Ascending aorta (tissue), 2 donors: ENCODE measurements around the gene TRIM77. TPM values are rescaled to one million over a fixed set of nuclear protein-coding genes. Genes with fewer than 3 reads are reported as not detected.
"Not testable (repeated sequence)": the region's sequence is repeated elsewhere in the genome, so short reads cannot be mapped to it uniquely, and the experiment has no call there.

Source experiments
- DNase-seq, 2 donors: peaks; one replicate each; pipeline ENCODE4 v3.0.0-alpha.2; 2019; ENCODE audit warnings: low spot score in 2 of 2
- H3K27ac ChIP-seq, 2 donors: fragments of 200-600 bp; sonication (generic); one replicate each; pipeline ENCODE4 v1.5.1; 2016 to 2017; ENCODE audit warnings: mild to moderate bottlenecking in 1 of 2
- H3K27me3 ChIP-seq: fragments of 200-600 bp; sonication (generic); one replicate; pipeline ENCODE4 v1.5.1; 2017
- H3K36me3 ChIP-seq, 2 donors: fragments of 200-600 bp; sonication (generic); one replicate each; pipeline ENCODE4 v1.5.1; 2016
- H3K4me1 ChIP-seq, 2 donors: fragments of 200-600 bp; sonication (generic); one replicate each; pipeline ENCODE4 v1.5.1; 2016 to 2017; ENCODE audit warnings: mild to moderate bottlenecking in 1 of 2
- H3K4me3 ChIP-seq, 2 donors: fragments of 200-600 bp; sonication (generic); one replicate each; pipeline ENCODE4 v1.5.1; 2016 to 2017; ENCODE audit warnings: mild to moderate bottlenecking in 1 of 2
- H3K9me3 ChIP-seq, 2 donors: fragments of 200-600 bp; sonication (generic); one replicate each; pipeline ENCODE4 v1.5.1; 2016
- intact Hi-C: fragments of 100-400 bp; cut with DNase I; formaldehyde crosslinking; loops from one replicate; pipeline ENCODE4 v1.15.1; 2023
- total RNA-seq: library from RNA; depleted of rRNA; stranded (reverse); fragments of >200 nt; gene quantifications from one replicate; pipeline ENCODE4 v1.1.0, GENCODE V29; 2016
- TF ChIP-seq, protein P1 (sequence below), 3 experiments: fragments of 200-600 bp in 2 of 3; fragments of 450-650 bp in 1 of 3; sonication (generic) in 2 of 3; IDR thresholded peaks; one replicate each; pipeline ENCODE4 v1.5.1; 2016 to 2019; ENCODE audit warnings: antibody characterized with exemption in 3 of 3, mild to moderate bottlenecking in 1 of 3, moderate library complexity in 1 of 3

The TRIM77 gene, protein sequence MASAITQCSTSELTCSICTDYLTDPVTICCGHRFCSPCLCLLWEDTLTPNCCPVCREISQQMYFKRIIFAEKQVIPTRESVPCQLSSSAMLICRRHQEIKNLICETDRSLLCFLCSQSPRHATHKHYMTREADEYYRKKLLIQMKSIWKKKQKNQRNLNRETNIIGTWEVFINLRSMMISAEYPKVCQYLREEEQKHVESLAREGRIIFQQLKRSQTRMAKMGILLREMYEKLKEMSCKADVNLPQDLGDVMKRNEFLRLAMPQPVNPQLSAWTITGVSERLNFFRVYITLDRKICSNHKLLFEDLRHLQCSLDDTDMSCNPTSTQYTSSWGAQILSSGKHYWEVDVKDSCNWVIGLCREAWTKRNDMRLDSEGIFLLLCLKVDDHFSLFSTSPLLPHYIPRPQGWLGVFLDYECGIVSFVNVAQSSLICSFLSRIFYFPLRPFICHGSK
- total RNA-seq, result not detected

DNA sequence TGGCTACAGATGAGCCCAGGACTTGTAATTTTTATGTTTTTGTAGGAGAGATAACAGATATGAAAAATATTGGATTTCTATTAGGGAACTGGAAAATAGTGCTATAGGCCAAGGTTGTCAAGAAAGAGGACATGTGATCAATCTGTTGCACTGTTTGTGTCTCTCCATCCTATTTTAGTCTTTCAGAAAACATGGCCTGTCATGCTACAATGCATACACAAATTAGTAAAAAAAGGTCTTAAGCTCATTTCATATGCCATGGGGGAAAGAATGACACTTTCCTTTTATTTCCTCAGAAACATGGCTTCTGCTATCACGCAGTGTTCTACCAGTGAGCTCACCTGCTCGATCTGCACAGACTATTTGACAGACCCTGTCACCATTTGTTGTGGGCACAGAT is at the start of gene TRIM77:
TRIM77 (plus strand) TSS at position 301 of the 400 bp plus-strand sequence; CDS start at position 301, 0 bp downstream.
- H3K36me3 ChIP-seq, intact Hi-C loops, H3K4me3 ChIP-seq, H3K27ac ChIP-seq, DNase-seq, H3K27me3 ChIP-seq, H3K4me1 ChIP-seq, H3K9me3 ChIP-seq: not testable (repeated sequence)

DNA sequence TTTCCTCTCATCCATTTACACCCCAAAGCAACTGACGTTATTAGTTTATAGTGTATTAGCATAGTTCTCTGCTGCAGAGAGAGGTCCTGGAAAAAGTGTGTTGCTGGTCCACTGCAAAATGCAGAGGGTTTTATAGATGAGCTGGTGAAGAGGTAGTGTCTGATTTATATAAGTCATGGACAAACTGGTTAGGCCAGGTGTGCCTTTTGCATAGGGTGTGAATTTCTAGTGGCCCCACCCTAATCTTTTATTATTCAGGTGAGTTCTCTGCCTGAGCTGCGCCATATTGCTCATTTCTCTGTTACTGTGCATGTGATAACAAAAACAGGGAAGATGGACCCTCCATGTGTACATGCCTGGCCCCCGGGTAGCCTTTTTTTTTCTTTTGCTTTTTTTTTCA is 43.1 kb upstream of the TRIM77 start:
- no peak for DNase-seq
- H3K27me3 ChIP-seq, result no peaks in the 10 kb centered on the region
- no peaks in the 10 kb centered on the region for H3K9me3 ChIP-seq
- H3K4me1 ChIP-seq, result no peaks in the 10 kb centered on the region
- no peaks in the 10 kb centered on the region for H3K36me3 ChIP-seq
- H3K4me3 ChIP-seq, result no peak overlapping the region
- TF ChIP-seq, protein P1, sequence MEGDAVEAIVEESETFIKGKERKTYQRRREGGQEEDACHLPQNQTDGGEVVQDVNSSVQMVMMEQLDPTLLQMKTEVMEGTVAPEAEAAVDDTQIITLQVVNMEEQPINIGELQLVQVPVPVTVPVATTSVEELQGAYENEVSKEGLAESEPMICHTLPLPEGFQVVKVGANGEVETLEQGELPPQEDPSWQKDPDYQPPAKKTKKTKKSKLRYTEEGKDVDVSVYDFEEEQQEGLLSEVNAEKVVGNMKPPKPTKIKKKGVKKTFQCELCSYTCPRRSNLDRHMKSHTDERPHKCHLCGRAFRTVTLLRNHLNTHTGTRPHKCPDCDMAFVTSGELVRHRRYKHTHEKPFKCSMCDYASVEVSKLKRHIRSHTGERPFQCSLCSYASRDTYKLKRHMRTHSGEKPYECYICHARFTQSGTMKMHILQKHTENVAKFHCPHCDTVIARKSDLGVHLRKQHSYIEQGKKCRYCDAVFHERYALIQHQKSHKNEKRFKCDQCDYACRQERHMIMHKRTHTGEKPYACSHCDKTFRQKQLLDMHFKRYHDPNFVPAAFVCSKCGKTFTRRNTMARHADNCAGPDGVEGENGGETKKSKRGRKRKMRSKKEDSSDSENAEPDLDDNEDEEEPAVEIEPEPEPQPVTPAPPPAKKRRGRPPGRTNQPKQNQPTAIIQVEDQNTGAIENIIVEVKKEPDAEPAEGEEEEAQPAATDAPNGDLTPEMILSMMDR (IDR thresholded peaks at IDR 0.05), result no peak
- no peak overlapping the region for H3K27ac ChIP-seq
- intact Hi-C loops, result no loop called here

DNA sequence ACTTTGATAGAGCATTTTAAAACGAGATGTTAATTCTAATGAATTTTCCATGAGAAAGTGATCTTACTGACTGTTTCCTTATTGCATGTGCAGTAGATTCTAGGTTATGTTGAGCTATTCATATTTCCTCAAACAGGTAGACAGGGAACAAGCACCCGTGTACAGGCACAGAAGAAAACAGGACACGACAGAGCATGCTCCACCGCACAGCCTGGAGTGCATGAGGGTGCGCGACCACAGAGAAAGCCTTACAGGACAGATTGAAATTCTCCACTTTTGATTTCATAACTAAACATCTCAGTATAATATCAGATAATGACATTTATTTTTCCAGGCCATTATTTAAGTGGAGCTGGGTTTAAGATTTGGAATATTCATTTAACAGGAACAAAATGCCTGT is 41.9 kb upstream of the TRIM77 start:
- H3K4me3 ChIP-seq, DNase-seq, H3K27me3 ChIP-seq, H3K36me3 ChIP-seq, H3K9me3 ChIP-seq, intact Hi-C loops, H3K4me1 ChIP-seq, H3K27ac ChIP-seq: not testable (repeated sequence)

DNA sequence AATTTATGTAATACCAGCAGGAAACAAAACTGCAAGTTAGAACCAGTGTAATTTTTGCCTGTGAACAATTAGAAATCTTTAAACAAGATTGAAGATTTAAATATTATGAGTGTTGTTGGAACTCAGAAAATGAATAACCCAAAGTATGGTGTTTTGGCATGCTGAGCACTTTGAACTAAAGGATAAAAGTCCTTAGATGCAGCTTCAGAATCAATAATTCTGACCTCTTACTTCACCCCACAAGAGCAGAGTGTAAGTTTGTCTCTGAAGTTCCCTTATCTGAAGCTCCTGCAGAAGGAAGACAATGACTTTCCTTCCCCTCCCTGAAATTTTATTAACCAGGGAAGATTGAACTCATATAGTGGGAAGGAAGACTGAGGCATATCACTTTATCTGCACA is 40.5 kb upstream of the TRIM77 start:
- H3K9me3 ChIP-seq, H3K4me3 ChIP-seq, DNase-seq, H3K36me3 ChIP-seq, intact Hi-C loops, H3K27ac ChIP-seq, H3K27me3 ChIP-seq, H3K4me1 ChIP-seq: not testable (repeated sequence)

DNA sequence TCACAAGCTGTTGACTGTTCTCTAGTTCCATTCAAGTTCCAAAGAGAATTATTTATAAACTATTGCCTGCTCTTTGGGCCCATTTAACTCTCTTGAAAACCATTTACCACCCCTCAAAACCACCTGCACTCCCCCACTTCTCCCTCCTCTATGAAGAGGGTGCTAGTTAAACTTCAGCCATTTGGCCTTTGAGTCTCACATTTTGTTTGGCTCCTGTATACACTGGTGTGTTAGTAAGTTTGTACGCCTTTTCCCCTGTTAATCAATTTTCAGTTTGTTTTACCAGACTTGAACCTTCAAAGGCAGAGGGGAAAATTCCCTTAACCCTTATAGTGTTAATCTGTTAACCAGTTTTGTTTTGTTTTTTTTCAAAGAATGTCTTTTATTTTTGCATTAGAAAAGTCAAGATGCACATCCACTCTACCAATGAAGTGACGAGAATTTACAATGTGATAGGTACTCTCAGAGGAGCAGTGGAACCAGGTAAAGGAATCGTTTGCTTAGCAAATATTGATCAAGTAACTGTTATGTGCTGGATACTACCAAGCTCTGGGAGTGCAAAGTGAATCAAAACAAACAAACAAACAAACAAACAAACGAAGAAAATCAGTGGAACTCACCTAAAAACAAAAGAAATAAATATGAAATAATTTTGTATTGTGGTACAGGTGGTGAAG is 40.0 kb upstream of the TRIM77 start:
- H3K9me3 ChIP-seq, H3K27ac ChIP-seq, H3K27me3 ChIP-seq, H3K36me3 ChIP-seq, H3K4me3 ChIP-seq, intact Hi-C loops, DNase-seq, H3K4me1 ChIP-seq: not testable (repeated sequence)

DNA sequence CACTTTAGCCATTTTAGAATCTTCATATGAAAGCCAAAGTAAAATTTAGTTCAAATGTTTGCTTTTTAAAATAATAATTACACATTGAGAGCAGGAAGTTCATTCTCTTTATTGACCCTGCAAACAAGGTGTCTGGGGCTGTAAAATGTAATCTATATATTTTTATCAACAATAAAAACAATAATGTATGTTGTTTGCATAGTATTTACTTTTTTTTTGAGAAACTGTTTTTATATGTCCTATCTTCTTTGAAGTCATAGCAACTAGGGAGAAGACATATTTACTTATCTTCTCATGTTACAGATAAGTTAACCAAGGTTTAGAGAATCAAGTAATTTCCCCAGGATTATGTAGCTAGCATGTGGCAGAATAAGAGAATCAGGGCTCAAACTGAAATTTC is 37.6 kb upstream of the TRIM77 start:
- H3K4me1 ChIP-seq, H3K36me3 ChIP-seq, H3K4me3 ChIP-seq, intact Hi-C loops, DNase-seq, H3K27me3 ChIP-seq, H3K9me3 ChIP-seq, H3K27ac ChIP-seq: not testable (repeated sequence)

DNA sequence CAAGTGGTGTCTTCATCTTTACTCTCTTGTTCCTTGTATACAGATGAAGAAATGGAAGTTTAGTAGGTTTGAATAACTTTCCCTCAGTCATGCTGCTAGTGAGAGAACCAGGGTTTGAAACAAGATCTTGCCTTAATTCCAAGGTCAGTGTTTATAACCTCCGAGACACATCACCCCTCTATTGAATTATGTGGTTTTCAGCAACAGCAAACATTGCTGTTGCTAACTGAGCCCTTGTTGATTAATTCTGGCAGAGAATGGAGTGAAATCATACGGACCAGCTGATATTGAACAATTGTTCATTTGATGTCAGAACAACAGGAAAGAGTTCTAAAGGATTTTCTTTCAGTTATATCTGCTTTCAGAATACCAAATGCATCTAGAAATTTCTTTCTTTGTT is 36.7 kb upstream of the TRIM77 start:
- H3K36me3 ChIP-seq, H3K4me1 ChIP-seq, DNase-seq, H3K4me3 ChIP-seq, intact Hi-C loops, H3K27ac ChIP-seq, H3K9me3 ChIP-seq, H3K27me3 ChIP-seq: not testable (repeated sequence)

DNA sequence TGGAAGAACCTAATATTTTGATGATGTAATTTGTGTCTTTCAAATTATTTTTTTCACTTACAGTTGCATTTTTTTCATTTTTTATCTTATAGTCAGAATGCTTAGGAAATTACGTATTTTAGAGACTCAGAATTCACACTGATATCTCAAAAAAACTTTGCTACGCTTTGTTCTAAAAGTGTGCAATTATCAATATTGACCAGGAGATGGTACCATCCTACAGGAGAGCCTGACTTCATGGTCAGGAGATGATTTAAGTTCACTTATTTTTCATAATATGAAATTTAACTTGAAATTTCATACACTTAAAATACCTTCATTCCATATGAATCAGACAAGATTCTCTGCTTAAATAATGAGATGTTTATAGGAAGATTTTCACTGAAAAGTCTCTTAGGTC is 34.7 kb upstream of the TRIM77 start:
- TF ChIP-seq, protein P1 (IDR thresholded peaks at IDR 0.05), result peak in 1 of 3 experiments; percentile 10

DNA sequence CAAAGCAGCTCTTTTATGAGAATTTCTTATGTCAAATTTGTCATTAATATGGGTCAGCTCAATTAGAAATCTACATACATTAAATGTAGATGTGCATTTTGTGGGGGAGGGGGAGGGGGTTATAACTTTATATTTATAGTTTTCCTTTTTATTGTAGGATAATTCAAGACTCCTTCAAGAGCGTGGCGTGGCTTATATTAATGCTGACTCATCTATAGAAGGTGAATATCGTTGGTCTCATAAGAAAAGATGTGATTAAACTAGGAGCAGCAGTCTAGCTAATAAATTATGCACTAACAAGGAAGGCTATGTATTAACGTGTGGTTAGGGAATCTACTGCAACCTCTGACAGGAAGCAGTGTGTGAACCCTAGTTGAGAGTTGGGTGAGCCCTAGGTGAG is 34.2 kb upstream of the TRIM77 start:
- H3K9me3 ChIP-seq, DNase-seq, H3K4me1 ChIP-seq, intact Hi-C loops, H3K27me3 ChIP-seq, H3K27ac ChIP-seq, H3K4me3 ChIP-seq, H3K36me3 ChIP-seq: not testable (repeated sequence)

More for the DNA sequence above, 34.7 kb upstream of the TRIM77 start:
- H3K36me3 ChIP-seq, H3K4me3 ChIP-seq, DNase-seq, H3K27me3 ChIP-seq, intact Hi-C loops, H3K4me1 ChIP-seq, H3K27ac ChIP-seq, H3K9me3 ChIP-seq: not testable (repeated sequence)

DNA sequence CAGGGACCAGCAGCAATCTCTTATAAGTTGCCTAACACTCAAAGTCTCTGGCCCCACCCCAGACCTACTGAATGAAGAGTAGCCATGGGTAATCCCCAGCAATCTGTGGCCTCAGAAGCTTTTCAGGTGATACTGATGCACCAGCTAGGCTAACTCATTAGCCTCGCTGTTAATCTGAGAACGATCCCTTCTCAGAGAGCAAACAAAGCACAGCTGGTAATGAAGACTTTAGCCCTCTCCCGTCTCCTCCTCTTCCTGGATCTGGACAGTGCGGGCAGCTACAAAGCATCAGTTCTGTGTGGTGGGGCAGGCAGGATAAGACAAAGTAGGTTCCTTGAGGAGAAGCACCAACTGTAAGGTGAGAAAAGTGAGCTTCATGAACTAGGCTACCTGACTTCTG is 3.0 kb upstream of the TRIM77 start:
- DNase-seq, H3K9me3 ChIP-seq, H3K27ac ChIP-seq, H3K4me1 ChIP-seq, H3K4me3 ChIP-seq, H3K36me3 ChIP-seq, intact Hi-C loops, H3K27me3 ChIP-seq: not testable (repeated sequence)

DNA sequence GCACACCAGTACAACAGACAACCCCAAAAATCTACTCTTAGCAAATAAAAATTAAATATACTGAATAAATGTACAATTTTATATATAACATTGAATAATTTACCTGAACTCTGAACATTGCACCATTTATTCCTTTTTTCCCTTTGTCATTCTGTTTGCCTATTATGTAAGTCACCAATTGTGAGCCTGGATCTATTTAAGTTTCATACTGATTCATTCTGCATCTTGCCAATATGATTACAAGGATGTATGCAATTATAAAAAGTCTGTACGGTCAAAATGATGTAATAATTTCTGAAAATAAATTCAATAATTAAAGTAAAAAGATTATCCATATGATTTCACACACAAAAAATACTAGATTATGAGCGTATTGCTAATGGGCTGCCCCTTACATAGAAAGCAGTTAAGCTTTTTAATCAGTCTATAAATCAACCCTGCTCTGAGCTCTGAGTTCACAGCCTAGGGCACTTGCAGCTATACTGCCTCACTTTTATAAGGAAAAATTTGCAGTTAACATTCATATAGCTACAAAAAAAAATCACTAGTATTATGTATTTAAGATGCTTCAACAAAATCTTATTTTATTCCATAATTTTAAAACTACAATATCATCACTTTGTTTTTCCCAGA is 14.9 kb downstream of the TRIM77 start:
- H3K36me3 ChIP-seq, H3K9me3 ChIP-seq, H3K4me1 ChIP-seq, H3K27ac ChIP-seq, intact Hi-C loops, DNase-seq, H3K27me3 ChIP-seq, H3K4me3 ChIP-seq: not testable (repeated sequence)

DNA sequence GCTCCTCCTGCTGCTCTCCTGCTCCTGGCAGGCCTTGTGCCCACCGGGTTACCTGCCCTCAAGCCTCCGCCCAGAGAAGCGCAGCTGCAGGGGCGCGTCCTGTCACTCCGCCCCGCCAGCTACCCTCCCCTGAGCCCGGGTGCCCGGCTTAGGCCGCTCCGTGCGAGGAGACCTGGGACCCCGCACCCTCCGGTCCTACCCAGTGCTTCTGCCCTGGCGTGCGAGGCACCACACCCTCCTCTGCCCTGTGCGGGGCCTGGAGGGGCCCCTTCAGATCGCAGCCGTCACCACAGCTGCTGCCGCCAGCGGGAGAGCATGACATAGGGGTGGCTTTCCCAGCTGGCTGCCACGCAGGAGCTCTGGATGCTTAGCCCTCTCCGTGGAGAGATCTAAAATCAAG is 20.1 kb downstream of the TRIM77 start:
- intact Hi-C loops, H3K27ac ChIP-seq, H3K4me1 ChIP-seq: not testable (repeated sequence)

More for the DNA sequence above, 20.1 kb downstream of the TRIM77 start:
- not testable (repeated sequence) for H3K4me3 ChIP-seq, H3K27me3 ChIP-seq, H3K36me3 ChIP-seq, DNase-seq, H3K9me3 ChIP-seq
